ENCODE data around the gene SPTBN5.

SPTBN5 gene

GRCh38 chr15:41890050-41890690, 3.7 kb downstream of the SPTBN5 start:
- TF ChIP-seq CTCF (IDR thresholded peaks at IDR 0.05; ENCODE audit: low read length), result no peak
- TF ChIP-seq EZH2 (IDR thresholded peaks at IDR 0.05; ENCODE audit: borderline replicate concordance, low read length), result no peak
- Histone ChIP-seq H4K20me1 (ENCODE audit: insufficient read depth, low read length) (no peaks in the 10 kb centered on the region), H3K9me3 (ENCODE audit: low read length) (no peaks in the 10 kb centered on the region), H3K4me1 (ENCODE audit: insufficient read depth, low read length, severe bottlenecking) (peaks cover 6% of the 10 kb centered on the region), H3K4me3 (ENCODE audit: low read depth, low read length, poor library complexity, severe bottlenecking) (no peak overlapping the region), H3K27ac (ENCODE audit: low read depth, low read length, poor library complexity, severe bottlenecking) (no peak overlapping the region), H3K4me2 (ENCODE audit: low read length) (no peak overlapping the region), H2AFZ (ENCODE audit: low read length) (no peak overlapping the region), H3K9me2 (ENCODE audit: low read depth, low read length) (no peaks in the 10 kb centered on the region), H3K79me2 (ENCODE audit: insufficient read depth, low read length) (no peaks in the 10 kb centered on the region), H3K27me3 (ENCODE audit: insufficient read depth, low read length) (peaks cover 13% of the 10 kb centered on the region; the same call in 1 of the 2 replicates), H3K36me3 (ENCODE audit: insufficient read depth, low read length) (no peaks in the 10 kb centered on the region), H3K9ac (ENCODE audit: low read length) (no peak overlapping the region), H3F3A (ENCODE audit: insufficient read depth, low read length) (no peaks in the 10 kb centered on the region)

GRCh38 chr15:41888662-41889253, 5.1 kb downstream of the SPTBN5 start:
- TF ChIP-seq EZH2 (IDR thresholded peaks at IDR 0.05; ENCODE audit: borderline replicate concordance, low read length), result no peak
- TF ChIP-seq CTCF (IDR thresholded peaks at IDR 0.05; ENCODE audit: low read length), result no peak
- Histone ChIP-seq H3K4me1 (ENCODE audit: insufficient read depth, low read length, severe bottlenecking) (peaks cover 6% of the 10 kb centered on the region), H3K9me3 (ENCODE audit: low read length) (no peaks in the 10 kb centered on the region), H3K4me3 (ENCODE audit: low read depth, low read length, poor library complexity, severe bottlenecking) (no peak overlapping the region), H3K4me2 (ENCODE audit: low read length) (no peak overlapping the region), H3K27me3 (ENCODE audit: insufficient read depth, low read length) (peaks cover 7% of the 10 kb centered on the region; the same call in 1 of the 2 replicates), H3K79me2 (ENCODE audit: insufficient read depth, low read length) (no peaks in the 10 kb centered on the region), H2AFZ (ENCODE audit: low read length) (no peak overlapping the region), H3K27ac (ENCODE audit: low read depth, low read length, poor library complexity, severe bottlenecking) (no peak overlapping the region), H3K9ac (ENCODE audit: low read length) (no peak overlapping the region), H3K36me3 (ENCODE audit: insufficient read depth, low read length) (no peaks in the 10 kb centered on the region), H3F3A (ENCODE audit: insufficient read depth, low read length) (no peaks in the 10 kb centered on the region), H3K9me2 (ENCODE audit: low read depth, low read length) (no peaks in the 10 kb centered on the region), H4K20me1 (ENCODE audit: insufficient read depth, low read length) (no peaks in the 10 kb centered on the region)

GRCh38 chr15:41887893-41888292, 6.0 kb downstream of the SPTBN5 start:
- Histone ChIP-seq H3K4me1 (ENCODE audit: insufficient read depth, low read length, severe bottlenecking) (peaks cover 6% of the 10 kb centered on the region), H3K27me3 (ENCODE audit: insufficient read depth, low read length) (peaks cover under 1% of the 10 kb centered on the region; the same call in 1 of the 2 replicates), H3K9me3 (ENCODE audit: low read length) (no peaks in the 10 kb centered on the region), H3K9ac (ENCODE audit: low read length) (no peak overlapping the region), H3K4me2 (ENCODE audit: low read length) (no peak overlapping the region), H3F3A (ENCODE audit: insufficient read depth, low read length) (no peaks in the 10 kb centered on the region), H3K4me3 (ENCODE audit: low read depth, low read length, poor library complexity, severe bottlenecking) (no peak overlapping the region), H3K27ac (ENCODE audit: low read depth, low read length, poor library complexity, severe bottlenecking) (no peak overlapping the region), H4K20me1 (ENCODE audit: insufficient read depth, low read length) (no peaks in the 10 kb centered on the region), H3K36me3 (ENCODE audit: insufficient read depth, low read length) (no peaks in the 10 kb centered on the region), H2AFZ (ENCODE audit: low read length) (no peak overlapping the region), H3K79me2 (ENCODE audit: insufficient read depth, low read length) (no peaks in the 10 kb centered on the region), H3K9me2 (ENCODE audit: low read depth, low read length) (no peaks in the 10 kb centered on the region)
- TF ChIP-seq EZH2 (IDR thresholded peaks at IDR 0.05; ENCODE audit: borderline replicate concordance, low read length), result no peak
- no peak for TF ChIP-seq CTCF (IDR thresholded peaks at IDR 0.05; ENCODE audit: low read length)
